Renal pelvis (tissue), 4 donors: ENCODE results near the gene ANKMY1. TPM values are rescaled to one million over a fixed set of nuclear protein-coding genes. Genes with fewer than 3 reads are reported as not detected.
A peak's percentile ranks its signal among the peaks of the same experiment; 100 is the strongest.

Source experiments
- DNase-seq: peaks from one replicate; pipeline ENCODE4 v3.0.0-alpha.2; 2013
- polyA plus RNA-seq, 3 donors: library from polyadenylated mRNA; unstranded; fragments of 120-200 nt; gene quantifications; one replicate each; pipeline ENCODE4 v1.2.1, GENCODE V29; 2013; ENCODE audit not compliant: insufficient read length in 3 of 3

Gene ANKMY1
- polyA plus RNA-seq, 3 donors, result 11.7 to 15.6 (median 12.6) TPM

- no peak for DNase-seq
Observed at GRCh38 chr2:240447934-240448333, 109.9 kb downstream of the ANKMY1 start.

DNA sequence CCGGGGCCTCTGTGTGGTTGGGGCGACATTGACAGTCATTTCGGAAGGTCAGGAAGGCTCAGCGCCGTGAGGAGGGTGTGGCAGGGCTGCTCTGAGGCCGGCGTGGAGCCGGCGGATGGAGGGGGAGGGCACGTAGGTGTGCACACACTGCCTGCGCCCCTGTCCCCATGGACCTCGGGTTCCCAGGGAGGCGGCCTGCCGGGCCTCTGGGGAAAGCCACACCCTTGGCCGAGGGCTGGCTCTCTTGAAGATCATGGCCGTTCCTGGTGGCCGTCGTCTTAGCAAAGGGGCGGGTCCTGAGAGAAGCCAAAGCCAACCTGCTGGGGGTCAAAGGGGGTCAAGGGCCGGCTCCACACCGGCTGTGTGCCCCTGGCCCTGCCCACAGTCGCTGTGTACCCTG is 110.5 kb downstream of the ANKMY1 start:
- no peak for DNase-seq

DNA sequence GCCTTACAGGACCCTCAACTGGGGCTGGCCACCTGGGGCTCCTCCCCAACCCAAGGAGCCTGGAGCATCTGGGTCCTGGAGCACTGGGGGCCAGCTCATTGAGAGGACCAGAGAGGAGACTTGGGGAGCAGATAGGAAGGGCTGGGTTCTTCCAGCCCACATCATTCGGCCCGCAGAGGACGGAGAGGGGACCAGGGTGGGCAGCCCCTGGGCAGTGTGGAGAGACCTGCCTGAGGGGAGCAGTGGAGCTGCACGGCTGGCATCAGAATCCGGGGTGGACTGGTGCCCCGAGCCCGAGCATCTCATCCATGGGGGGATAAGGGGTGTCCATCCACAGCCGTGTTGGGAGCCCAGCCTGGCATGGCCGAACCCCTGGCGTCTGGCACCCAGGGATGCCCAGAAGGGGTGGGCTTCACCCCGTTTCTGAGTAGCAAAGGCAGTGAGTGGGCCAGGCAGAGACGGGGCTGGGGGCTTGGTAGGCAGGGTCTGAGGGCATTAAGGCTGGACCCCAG is 111.1 kb downstream of the ANKMY1 start:
- no peak for DNase-seq

GRCh38 chr2:240445961-240446663 is 111.7 kb downstream of the ANKMY1 start:
- DNase-seq, result no peak

DNA sequence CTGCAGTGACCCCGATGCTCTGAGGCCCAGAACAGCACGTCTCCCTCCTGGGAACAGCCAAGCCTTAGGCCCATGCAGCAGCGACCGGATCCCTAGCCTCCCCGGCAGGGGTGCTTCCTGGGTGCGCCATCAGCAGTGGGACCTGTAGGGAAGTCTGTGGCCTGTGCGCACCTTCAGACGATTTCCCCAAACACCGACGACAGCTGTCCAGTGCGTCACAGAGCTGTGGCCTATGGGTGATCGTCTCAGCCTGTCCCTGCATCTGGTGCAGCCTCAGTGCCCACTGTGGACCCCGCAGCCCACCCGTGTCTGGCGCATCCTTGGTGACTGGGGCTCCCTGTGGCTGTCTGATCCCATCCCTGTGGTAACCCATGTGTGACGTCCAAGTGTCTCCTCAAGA is 113.3 kb downstream of the ANKMY1 start:
- no peak for DNase-seq

GRCh38 chr2:240443891-240444301 is 113.9 kb downstream of the ANKMY1 start:
- DNase-seq, result no peak

DNA sequence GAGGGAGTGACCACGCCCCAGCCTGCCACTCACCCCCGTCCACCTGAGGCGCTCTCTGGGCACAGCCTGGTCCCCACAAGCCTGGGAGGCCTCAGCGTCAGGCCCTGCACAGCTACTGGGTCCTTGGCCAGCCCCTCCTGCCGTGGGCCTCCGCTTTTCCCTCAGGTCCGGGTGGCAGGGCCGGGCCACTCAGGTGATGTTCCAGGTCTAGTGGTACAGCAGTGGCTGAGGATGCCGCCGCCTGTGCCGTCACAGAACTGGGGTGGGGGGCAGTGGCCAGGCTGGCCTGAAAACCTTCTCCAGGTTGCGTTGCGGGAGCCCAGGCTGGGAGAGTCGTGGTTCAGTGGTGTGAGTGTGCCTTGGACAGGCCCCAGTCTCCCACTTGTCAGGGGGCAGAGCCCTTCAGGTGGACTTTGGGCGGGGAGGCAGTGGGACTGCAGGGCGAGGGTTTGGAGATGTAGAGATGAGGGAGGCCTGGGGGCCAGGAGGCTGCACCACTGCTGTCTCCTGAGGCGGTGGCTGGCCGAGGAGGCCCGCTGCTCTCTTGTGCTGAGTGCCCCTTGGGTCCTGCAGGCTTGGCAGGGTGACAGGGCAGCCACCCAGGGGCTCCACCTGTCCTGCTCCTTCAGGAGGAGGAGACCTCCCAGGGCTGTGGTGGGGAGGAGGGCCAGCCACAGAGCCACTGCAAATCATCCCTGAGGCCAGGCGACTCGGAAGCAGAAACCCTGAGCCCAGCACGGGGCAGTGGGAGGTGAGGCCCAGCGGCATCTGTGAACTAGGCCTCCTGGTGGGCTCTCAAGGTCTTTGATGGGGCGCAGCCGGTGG is 114.7 kb downstream of the ANKMY1 start:
- no peak for DNase-seq

- DNase-seq, result no peak
Observed at GRCh38 chr2:240441993-240442411, 115.8 kb downstream of the ANKMY1 start.

- no peak for DNase-seq
Observed at GRCh38 chr2:240441326-240441992, 116.3 kb downstream of the ANKMY1 start.

- no peak for DNase-seq
Observed at GRCh38 chr2:240440704-240441320, 117.0 kb downstream of the ANKMY1 start.

- DNase-seq, result no peak
Observed at GRCh38 chr2:240440251-240440650, 117.5 kb downstream of the ANKMY1 start.

DNA sequence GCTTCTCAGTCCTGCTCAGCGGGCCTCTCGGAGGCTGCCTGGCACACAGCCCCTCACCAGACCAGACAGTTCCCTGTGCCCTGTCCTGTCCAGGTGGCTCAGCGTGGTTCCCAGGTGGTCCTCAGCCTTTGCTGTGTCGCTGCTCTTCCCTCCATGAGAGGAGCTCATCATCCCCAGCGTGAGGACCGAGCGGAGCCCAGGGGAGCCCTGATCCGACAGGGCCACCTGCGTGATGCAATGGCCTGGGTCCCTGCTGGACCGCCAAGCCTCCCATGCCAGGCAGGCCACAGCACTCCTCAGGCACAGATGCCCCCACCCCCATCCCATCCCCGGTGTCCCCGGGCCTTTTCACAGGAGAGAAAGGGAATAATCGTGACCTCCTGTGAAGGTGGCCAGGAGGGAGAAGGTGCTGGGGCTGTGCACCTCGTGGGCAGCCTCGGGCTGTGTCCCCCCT is 118.1 kb downstream of the ANKMY1 start:
- no peak for DNase-seq

GRCh38 chr2:240438810-240439697 is 118.7 kb downstream of the ANKMY1 start:
- no peak for DNase-seq

DNA sequence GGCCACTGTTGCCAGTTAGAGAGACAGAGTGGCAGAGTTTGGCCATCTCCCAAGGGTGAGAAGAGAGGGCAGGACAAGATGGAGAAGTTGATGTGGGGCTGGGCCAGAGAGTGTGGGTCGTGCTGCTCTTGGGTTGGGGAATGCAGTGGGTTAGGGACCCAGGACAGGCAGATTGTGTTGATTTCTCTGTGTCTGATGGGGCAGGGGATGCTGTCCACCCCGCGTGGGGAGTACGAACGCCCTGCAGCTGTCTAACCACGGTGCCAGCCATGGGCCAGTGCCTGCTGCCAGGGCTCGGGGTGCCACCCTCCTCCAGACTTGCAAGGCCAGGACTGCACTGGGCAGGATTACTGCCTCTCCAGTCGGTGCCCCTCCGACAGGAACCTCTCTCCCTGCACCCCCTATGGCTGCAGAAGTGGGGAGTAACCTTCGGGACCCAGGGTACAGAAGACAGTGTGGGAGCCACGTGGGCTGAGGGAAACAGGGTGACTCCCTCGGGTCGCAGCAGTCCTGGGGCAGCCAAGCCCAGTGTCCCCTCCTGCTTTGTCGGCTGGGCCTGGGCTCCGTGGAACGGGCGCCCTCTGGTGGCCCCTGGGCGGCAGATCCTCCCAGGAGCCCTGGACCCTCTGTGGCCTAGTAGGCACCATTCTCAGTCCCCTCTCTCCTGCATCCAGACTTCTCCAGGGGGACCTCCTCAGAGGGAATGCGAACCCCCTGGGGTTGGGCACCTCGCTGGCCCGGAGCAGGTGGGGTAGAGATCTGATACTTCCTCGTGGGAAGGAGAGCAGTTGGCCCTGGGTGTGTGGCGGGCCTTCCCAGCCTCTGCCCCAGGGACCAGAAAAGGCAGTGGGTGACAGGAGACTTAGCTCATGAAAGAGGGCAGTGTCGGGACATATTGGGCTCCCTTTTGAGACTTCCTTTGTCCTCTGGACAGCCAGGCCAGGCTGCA is 119.7 kb downstream of the ANKMY1 start:
- no peak for DNase-seq

GRCh38 chr2:240437551-240437860 is 120.3 kb downstream of the ANKMY1 start:
- DNase-seq, result no peak

- DNase-seq, result no peak
Observed at GRCh38 chr2:240436683-240437550, 120.9 kb downstream of the ANKMY1 start.

DNA sequence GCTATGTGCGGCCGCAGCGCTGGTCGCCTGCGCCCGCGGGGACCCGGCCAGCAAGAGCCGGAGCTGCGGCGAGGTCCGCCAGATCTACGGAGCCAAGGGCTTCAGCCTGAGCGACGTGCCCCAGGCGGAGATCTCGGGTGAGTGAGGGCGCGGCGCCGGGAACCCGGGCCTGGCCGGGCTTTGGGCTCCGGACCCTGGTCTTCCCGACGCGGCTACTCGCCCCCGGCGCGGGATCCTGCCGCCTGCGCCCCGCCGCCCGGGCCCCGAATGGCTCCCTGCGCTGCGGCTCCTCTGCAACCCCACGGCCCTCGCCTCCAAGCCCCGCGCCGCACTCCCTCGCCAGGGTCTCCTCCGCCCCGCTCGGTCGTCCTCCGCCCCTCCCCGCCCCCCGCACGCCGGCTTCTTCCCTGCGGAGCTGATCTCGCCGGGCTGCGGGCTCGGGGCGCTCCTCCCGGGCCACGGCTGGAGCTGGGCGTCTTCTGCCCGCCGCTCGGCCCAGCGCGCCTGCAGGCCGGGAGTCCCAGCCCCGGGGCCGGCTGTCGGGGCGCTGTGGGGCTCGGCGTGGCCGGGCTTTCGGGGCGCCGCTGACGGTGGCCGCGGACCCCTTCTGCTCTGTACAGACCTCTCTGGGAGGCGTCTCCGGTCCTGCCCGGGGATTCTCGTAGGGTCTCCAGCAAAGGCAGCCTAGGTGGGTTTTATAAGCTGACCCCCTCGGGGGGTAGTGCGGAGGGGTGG is 121.7 kb downstream of the ANKMY1 start:
- no peak for DNase-seq

DNA sequence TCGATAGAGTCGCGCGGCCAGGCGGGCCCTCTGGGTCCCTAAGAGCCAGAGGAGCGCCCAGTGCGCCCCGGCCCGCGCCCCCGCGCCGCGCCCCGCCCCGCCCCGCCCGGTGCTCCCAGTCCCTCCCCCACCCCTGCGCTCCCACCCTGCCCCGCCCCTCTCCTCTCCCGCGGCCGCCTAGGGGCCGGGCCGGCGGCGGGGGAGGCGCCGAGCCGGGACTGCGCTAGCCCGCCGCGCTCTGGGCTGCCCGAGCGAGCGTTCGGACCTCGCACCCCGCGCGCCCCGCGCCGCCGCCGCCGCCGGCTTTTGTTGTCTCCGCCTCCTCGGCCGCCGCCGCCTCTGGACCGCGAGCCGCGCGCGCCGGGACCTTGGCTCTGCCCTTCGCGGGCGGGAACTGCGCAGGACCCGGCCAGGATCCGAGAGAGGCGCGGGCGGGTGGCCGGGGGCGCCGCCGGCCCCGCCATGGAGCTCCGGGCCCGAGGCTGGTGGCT is 122.3 kb downstream of the ANKMY1 start, which contains the start of gene GPC1:
Gene GPC1 (plus strand): TSS at position 207 of the 491 bp plus-strand sequence. CDS start 256 bp downstream, at position 463.
- DNase-seq, result peak; percentile 77
